SKM-1 treated with dmso at 0.1 percent for 144 hours (cell line): ENCODE data around the gene ZFP28.

Experiments used
- DNase-seq: peaks from one replicate; lab custom pipeline; 2025; ENCODE audit not compliant: unreplicated experiment; lab: John Stamatoyannopoulos, UW

Gene ZFP28

DNA sequence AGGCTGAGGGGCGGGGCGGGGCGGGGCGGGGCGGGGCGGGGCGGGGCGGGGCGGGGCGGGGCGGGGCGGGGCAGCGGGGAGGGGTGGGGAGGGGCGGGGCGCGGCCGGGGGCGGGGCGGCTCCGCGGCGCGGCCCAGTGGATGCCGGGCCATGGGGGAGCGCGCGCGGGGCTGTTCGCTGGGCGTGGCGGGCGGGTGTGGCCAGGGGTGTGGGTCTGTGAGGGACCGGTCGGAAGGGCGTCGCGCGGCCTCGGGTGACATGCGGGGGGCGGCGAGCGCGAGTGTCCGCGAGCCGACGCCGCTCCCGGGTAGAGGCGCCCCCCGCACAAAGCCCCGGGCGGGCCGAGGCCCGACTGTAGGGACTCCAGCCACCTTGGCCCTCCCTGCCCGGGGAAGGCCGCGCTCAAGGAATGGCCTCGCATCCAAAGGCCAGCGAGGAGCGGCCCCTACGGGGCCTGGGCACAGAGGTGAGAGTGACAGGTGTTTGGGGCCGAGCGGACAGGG lies at the start of gene ZFP28:
Gene ZFP28 (plus strand): TSS at position 188 of the 503 bp plus-strand sequence. CDS start 71 bp downstream, at position 259.
- DNase-seq = peak; percentile 14

DNA sequence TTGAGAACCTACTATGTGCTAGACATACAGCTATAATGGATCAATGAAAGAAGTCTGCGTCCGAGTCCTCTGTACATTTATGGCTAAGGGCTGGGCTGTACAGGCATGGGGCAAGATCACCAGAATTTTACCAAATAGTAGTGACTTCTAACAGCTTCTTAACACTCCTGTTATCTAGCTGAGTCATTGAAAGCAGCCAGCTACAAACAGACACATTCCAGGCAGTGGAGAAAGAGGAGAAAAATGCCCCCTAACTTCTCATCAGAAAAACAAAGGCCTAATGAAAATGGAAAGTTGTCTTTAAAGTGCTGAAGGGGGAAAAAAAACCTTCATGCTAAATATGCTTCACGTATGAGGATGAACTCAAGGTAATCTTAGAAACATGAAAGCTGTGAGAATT lies 47.3 kb upstream of the ZFP28 start:
- no peak for DNase-seq

DNA sequence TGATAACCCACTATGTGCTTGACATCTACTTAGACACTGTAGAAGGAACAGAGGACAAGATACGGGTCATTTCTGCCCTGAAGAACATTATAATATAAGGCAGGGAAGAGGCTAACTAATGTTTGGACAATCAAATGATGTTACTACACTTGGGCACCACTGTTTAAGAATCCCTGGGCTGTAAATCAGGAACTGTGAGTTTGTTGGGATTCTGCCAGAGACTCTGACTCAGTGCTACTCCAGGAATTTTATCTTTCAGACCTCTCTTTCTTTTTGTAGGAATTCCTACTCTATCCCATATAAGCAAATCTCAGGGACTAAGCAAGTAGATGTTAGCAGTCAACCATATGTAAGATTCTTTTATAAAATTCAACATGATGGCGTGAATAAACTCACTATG lies 34.2 kb upstream of the ZFP28 start:
- no peak for DNase-seq

DNA sequence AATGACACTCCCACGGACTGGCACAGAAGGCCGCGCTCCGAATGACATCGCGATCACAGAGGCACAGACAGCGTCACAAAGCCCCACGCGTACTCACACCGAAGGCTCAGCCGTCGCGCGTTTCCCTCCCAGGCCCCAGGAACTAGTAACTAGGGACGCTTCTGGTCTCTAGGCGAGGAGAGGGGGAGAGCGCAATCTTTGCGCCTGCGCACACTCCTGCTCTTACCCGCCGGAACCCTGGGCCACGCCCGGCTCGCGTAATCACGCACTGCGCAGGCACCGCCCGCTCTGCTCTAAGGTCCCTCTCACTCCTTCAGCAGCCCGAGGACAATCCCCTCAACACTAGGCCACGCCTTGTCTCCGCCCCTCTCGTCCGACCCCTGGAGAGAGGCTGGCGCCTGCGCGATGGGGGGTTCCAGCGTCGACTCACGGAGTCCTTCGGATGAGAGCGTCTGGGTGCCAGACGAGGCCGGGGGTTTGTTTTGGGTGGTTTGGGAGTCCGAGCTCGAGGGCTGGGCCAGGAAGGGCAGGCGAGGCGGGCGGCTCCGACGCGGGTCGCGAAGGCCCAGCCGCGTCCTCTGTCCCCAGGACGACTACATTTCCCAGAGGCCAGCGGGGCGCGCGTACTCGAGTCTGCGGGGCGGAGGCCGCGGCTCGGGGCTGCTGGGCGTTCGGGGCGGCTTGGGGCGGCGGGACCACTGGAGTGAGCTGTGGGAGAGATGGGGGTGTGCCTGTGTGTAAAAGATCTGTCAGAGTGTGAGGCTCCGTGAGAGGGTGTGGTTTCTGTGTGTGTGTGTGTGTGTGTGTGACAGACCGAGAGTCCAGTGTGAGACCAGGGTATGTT lies 31.1 kb upstream of the ZFP28 start, which contains the start of gene ZNF471:
Gene ZNF471 (plus strand): TSS at position 410 of the 844 bp plus-strand sequence. CDS start 3,717 bp downstream, outside the sequence.
- DNase-seq = peak; percentile 74

DNA sequence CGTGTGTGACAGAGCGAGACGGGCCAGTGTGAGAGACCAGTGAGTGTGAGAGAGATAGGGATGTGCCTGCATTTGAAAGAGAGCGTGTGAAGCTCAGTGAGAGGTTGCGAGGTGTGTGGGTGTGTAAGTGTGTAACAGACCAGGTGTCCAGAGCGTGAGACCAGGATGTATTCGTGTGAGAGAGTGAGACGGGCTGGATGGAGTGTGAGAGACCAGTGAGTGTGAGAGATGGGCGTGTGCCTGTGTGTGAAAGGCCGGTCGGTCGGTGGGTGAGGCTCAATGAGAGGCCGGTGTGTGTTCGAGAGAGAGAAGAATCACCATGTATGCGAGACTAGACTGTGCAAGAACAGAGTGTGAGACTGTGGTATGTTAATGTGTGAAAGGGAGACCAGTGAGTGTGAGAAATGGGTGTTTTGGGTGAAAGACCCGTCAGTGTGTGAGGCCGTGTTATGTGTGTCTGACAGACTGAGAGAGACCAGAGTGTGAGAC lies 30.4 kb upstream of the ZFP28 start:
- no peak for DNase-seq

DNA sequence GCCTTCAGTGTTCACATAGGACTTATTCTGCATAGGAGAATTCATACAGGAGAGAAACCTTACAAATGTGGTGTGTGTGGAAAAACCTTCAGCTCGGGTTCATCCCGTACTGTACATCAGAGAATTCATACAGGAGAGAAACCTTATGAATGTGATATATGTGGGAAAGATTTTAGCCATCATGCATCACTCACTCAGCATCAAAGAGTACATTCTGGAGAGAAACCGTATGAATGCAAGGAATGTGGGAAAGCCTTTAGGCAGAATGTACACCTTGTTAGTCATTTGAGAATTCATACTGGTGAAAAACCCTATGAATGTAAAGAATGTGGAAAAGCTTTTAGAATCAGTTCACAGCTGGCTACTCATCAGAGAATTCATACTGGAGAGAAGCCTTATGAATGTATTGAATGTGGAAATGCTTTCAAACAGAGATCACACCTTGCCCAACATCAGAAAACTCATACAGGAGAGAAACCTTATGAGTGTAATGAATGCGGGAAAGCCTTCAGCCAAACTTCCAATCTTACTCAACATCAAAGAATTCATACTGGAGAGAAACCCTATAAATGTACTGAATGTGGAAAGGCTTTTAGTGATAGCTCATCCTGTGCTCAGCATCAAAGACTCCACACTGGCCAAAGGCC lies 13.4 kb upstream of the ZFP28 start:
- no peak for DNase-seq

DNA sequence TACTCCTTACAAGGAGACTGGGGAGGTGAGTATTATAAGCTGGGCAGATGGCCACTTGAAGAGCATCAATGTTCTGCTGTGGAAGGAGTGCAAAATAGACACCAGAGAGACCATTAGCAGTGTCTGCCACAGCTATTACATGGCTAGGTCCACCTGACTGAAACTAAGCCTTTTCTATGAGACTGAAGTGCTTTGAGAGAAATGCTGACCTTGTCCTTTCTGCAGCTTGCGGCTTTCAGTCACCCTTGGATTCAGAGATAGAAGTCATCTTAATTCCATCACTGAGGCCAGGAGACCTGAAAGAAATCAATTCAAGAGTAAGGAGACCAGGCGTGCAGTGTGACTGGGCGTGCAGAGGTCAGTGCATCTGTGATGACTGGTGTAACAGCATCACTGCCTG lies 1.3 kb upstream of the ZFP28 start:
- no peak for DNase-seq

DNA sequence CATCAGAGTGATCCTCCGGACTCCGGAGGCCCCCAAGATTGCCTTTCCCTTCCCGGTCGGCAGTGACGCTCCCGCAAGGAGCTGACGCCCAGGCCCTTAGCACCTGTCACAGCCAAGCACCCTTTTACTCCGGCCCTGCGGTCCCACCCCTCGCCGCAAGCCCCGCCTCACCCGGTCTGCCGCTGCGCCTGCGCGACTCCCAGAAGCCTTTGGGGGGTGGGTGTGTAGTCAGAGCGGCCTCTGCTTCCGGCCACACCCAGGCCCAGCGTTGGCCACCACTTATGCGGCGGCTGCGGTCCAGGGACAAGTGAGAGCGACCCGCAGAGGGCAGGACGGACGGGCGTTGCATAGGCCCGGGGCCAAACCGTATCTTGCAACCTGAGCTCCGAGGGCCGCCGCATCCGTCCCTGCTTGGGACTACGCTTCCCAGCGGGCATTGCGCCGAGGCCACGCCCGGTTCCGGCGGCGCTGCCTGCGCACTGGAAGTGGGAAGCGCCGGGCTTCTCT lies 441 bp upstream of the ZFP28 start:
- DNase-seq = peak; percentile 47

DNA sequence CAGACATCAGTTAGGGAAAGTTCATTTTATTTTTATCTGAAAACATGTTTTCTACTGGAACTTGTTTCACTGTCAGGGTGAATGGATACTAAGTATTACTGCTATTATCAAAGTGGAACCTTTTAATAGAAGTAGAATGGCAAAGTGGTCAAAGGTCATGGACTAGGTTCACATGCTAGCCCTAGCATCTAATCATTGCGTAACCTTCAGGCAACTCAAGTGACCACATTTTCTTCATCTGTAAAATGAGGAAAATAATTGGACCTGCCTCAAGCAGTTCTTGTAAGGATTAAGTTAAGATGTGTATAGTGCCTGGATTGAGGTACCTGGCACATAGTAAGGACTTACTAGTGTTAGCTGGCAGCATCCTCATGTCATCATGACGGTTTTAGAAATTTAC lies 5.0 kb downstream of the ZFP28 start:
- no peak for DNase-seq

DNA sequence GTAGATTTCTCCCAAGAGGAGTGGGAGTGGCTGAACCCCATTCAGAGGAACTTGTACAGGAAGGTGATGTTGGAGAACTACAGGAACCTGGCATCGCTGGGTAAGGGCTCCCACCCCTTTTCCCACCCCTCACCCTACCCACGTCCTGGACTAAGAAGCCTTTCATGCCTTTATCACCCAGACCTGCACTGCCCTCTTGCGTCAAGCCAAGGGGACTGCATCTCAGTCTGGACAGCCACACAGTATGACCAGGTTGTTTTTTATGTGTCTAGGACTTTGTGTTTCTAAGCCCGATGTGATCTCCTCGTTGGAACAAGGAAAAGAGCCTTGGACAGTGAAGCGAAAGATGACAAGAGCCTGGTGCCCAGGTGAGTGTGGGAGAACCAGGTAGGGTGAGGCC lies 8.8 kb downstream of the ZFP28 start:
- DNase-seq = no peak

DNA sequence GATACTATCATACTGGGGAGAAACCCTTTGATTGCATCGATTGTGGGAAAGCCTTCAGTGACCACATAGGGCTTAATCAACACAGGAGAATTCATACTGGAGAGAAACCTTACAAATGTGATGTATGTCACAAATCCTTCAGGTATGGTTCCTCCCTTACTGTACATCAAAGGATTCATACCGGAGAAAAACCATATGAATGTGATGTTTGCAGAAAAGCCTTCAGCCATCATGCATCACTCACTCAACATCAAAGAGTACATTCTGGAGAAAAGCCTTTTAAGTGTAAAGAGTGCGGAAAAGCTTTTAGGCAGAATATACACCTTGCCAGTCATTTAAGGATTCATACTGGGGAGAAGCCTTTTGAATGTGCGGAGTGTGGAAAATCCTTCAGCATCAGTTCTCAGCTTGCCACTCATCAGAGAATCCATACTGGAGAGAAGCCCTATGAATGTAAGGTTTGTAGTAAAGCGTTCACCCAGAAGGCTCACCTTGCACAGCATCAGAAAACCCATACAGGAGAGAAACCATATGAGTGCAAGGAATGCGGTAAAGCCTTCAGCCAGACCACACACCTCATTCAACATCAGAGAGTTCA lies 15.6 kb downstream of the ZFP28 start:
- no peak for DNase-seq

DNA sequence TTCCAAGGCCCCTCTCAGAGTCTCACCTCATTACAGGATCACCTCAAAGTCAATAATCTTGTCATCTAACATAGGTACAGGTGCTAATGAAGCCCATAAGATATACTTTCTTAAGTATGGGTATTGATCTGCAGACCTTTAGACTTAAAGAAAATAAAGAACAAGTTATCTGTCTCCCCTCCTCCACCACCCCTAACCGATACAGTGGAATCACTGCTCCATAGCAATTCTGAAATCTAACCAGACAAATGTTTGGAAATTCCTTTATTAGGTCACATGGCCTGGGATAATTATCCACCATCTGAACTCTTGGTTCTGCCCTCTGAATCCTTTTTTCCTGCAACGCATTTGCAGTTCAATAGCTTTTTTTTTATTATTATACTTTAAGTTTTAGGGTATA lies 24.0 kb downstream of the ZFP28 start:
- DNase-seq = no peak

DNA sequence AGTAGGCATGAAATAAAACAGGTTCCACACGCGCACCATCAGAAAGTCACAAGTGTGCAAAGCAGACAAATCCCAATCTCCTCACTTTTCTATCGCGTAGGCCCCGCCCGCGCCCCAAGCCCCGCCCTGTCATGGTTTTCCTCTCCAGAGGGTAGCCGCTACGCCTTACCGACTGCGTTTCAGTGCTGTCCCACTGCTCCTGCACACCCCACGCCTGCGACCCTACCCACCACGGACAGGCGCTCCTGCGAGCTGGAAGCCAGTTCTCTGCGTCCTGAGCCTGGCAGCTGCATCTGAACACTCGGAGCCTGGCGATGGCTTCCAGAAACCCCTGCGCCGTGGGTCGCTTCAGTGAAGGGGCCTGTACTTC lies 28.1 kb downstream of the ZFP28 start:
- DNase-seq = peak; percentile 5

DNA sequence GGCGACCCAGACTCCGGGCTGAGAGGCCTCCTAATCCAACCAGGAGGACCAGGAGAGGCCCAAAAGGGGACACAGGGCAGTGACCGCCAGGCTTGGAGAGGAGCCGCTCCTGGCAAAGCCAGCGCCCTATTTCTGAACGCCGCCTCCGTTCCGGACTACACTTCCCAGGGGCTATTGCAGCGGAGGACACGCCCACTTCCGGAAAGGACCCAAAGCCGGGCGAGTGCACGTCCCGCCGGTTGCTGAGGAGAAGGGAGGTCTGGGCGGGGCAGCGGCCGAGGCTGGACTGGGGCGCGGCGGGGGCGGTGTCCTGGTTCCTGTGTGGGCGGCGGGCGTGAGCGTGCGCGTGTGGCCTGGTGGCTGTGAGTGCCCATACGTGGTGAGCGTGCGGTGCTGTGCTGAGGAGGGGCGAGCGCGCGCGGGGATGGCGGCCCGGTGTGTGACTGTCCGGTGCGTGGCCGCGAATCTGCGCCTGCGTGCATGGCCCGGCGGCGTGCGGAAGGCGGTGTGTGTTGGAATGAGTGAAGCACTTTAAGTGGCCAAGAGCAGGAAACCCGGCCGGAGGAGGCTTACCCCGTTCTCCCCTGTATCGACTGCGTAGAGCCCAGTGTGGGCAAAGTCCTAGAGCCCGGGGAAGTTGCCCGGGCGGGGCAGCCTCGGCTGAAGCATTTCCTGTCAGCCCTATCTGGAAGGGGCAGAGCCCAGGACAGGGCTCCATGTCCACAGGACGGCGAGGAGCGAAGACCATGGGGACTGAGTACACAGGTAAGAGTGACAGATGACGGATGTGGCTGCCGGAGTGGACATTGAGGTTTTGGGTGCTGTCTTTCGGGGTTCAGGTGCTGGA lies 28.7 kb downstream of the ZFP28 start, which contains the start of gene ZNF470:
Gene ZNF470 (plus strand): TSS at position 195 of the 847 bp plus-strand sequence. CDS start 2,844 bp downstream, outside the sequence.
- peak; percentile 55 for DNase-seq

DNA sequence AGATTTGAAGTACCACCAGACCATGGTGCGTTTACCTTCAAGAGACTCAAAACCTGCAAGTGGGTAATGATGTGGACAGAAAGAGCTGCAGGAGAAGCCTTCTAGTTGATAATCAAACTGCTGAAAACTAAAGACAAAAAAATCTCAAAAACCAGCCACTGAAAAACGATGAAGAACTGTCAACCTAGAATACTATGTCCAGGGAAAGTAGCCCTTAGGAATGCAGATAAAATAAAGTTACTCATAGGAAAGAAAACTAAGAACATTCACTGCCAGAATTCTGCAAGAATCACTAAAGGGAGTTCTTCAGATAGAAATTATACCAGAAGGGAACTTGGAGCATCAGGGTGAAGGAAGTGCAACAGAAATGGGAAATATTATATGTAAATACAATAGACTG lies 33.8 kb downstream of the ZFP28 start:
- DNase-seq = no peak

DNA sequence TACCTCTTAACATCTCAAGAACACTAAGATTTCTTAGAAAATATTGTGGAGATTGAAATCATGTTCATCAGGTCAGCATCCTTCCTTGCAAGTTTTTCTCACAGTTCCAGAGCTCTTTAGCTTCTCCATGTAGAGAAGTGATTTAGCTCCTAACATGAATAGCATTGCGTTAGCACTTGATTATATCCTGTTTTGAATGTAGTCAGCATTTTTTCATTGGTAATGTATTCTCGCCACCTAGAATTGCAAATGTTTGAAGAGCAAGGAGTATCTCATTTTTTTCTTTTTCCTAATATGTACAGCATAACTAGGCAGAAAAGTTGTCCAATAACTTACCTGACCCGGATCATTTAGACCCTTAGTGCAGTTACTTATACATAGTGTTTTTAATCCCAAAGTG lies 35.2 kb downstream of the ZFP28 start:
- no peak for DNase-seq

DNA sequence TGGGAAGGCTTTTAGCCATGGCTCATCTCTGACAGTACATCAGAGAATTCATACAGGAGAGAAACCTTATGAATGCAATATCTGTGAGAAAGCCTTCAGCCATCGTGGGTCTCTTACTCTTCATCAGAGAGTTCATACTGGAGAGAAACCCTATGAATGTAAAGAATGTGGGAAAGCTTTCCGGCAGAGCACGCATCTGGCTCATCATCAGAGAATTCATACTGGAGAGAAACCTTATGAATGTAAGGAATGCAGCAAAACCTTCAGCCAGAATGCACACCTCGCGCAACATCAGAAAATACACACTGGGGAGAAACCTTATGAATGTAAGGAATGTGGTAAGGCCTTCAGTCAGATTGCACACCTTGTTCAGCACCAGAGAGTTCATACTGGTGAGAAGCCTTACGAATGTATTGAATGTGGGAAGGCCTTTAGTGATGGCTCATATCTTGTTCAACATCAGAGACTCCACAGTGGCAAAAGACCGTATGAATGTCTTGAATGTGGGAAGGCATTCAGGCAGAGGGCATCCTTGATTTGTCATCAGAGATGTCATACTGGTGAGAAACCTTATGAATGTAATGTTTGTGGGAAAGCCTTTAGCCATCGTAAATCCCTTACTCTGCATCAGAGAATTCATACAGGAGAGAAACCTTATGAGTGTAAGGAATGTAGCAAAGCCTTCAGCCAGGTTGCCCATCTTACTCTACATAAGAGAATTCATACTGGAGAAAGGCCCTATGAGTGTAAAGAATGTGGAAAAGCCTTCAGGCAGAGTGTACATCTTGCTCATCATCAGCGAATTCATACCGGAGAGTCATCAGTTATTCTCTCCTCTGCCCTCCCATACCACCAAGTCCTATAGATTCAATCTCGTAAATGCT lies 39.2 kb downstream of the ZFP28 start:
- no peak for DNase-seq

DNA sequence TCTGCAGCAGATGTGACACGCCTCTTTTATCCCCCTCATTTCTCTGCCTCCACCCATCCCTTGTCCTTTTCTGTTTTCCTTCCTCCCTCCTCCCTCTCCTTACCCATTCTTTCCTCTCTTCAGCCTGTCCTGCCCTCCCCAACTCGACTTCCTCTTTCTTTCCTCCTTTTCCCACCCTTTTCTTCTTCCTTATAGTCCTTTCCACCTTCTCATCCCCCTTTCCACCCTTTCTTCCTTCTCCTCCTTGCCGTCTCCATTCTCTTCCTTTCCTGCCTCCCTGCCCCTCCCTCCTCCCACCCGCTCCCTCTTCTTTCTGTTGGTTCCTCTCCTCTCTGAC lies 55.7 kb downstream of the ZFP28 start:
- DNase-seq = no peak

DNA sequence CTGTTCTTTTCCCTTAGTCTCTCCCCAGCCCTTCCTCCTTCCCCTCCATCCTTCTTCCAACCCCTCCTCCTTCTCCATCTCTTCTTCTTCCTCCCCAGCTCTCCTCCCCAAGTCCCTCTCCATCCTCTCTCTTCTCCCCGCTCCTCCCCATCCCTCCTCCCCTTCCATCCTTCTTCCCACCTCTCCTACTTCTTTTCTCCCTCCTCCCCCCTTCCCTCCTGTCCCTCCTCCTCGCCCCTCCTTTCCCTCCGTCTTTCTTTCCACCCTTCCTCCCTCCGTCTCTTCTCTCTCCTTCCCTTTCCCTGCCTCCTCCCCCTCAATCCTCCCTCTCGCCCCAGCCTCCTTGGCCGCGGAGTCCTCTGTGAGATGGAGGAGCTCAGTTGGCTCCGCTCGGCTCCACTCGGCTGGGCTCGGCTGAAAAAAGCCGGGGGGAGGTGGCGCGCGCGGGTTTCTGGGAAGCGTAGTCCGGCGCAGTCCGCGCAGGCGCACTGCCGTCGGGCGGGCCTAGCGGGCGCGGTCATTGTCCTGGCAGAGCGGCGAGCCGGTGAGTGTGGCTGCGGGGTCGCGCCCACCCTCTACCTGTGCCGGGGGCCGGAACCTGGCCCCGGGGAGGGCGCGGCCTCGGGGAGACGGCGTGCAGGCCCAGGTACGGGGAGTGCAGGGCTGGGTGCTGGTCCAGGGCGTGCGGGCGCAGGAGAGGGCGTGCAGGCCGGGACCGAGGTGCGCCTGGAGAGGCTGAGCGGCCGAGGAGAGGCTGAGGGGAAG lies 56.2 kb downstream of the ZFP28 start, which contains the start of gene ZNF71:
Gene ZNF71 (plus strand): TSS at position 520 of the 765 bp plus-strand sequence. CDS start 6,257 bp downstream, outside the sequence.
- peak; percentile 26 for DNase-seq
